ENCODE data around the gene NANS.

DNA sequence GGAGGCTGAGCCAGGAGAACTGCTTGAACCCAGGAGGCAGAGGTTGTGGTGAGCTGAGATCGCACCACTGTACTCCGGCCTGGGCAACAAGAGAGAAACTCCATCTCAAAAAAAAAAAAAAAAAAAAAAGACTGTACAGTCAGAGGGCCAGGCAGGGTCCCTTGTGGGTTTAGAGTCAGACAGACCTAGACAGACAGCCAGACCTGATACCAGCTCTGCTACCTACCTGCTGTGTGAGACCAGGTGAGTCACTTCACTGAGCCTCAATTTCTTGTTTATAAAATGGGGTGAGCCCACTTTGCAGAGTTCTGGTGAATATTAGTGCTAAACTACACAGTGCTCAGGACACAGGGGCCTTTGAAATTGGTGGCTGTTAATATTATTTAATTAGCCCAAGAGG, 42.8 kb downstream of the NANS start:
- TF ChIP-seq HDAC2 (CRISPR knock-in tag; IDR thresholded peaks at IDR 0.05) (no peak), ZNF280D (CRISPR knock-in tag; IDR thresholded peaks at IDR 0.05) (no peak), FOXA1 (IDR thresholded peaks at IDR 0.05) (no peak), FOXA1 (CRISPR knock-in tag; IDR thresholded peaks at IDR 0.05) (no peak), YY1 (IDR thresholded peaks at IDR 0.05; ENCODE audit: insufficient read depth, insufficient replicate concordance, low read depth, low read length) (no peak)
- TF ChIP-seq, protein P1, sequence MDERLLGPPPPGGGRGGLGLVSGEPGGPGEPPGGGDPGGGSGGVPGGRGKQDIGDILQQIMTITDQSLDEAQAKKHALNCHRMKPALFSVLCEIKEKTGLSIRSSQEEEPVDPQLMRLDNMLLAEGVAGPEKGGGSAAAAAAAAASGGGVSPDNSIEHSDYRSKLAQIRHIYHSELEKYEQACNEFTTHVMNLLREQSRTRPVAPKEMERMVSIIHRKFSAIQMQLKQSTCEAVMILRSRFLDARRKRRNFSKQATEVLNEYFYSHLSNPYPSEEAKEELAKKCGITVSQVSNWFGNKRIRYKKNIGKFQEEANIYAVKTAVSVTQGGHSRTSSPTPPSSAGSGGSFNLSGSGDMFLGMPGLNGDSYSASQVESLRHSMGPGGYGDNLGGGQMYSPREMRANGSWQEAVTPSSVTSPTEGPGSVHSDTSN (CRISPR knock-in tag; IDR thresholded peaks at IDR 0.05) = no peak
- TF ChIP-seq, protein P2, sequence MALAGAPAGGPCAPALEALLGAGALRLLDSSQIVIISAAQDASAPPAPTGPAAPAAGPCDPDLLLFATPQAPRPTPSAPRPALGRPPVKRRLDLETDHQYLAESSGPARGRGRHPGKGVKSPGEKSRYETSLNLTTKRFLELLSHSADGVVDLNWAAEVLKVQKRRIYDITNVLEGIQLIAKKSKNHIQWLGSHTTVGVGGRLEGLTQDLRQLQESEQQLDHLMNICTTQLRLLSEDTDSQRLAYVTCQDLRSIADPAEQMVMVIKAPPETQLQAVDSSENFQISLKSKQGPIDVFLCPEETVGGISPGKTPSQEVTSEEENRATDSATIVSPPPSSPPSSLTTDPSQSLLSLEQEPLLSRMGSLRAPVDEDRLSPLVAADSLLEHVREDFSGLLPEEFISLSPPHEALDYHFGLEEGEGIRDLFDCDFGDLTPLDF (CRISPR knock-in tag; IDR thresholded peaks at IDR 0.05) = no peak

Measured in HepG2 (cell line).